GM20000 (cell line): ENCODE results near the gene ST7.

Experiments
- DNase-seq: peaks from one replicate; pipeline ENCODE4 v3.0.0; 2012; ENCODE audit warnings: low spot score
- TF ChIP-seq, protein P1 (sequence below): IDR thresholded peaks from 2 replicates; pipeline ENCODE4 v1.5.1; 2012; ENCODE audit warnings: mild to moderate bottlenecking, control low read depth; ENCODE audit errors: extremely low read depth, missing control alignments

Gene ST7

GRCh38 chr7:117074378-117074777 lies 121.1 kb downstream of the ST7 start:
- TF ChIP-seq, protein P1, sequence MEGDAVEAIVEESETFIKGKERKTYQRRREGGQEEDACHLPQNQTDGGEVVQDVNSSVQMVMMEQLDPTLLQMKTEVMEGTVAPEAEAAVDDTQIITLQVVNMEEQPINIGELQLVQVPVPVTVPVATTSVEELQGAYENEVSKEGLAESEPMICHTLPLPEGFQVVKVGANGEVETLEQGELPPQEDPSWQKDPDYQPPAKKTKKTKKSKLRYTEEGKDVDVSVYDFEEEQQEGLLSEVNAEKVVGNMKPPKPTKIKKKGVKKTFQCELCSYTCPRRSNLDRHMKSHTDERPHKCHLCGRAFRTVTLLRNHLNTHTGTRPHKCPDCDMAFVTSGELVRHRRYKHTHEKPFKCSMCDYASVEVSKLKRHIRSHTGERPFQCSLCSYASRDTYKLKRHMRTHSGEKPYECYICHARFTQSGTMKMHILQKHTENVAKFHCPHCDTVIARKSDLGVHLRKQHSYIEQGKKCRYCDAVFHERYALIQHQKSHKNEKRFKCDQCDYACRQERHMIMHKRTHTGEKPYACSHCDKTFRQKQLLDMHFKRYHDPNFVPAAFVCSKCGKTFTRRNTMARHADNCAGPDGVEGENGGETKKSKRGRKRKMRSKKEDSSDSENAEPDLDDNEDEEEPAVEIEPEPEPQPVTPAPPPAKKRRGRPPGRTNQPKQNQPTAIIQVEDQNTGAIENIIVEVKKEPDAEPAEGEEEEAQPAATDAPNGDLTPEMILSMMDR = no peak
- DNase-seq = no peak

GRCh38 chr7:117075934-117076333 lies 122.6 kb downstream of the ST7 start:
- no peak for DNase-seq
- TF ChIP-seq, protein P1 = no peak

- DNase-seq = no peak
- TF ChIP-seq, protein P1 = no peak
Observed at GRCh38 chr7:117076426-117076943, 123.2 kb downstream of the ST7 start.

GRCh38 chr7:117077658-117078057 lies 124.4 kb downstream of the ST7 start:
- DNase-seq = no peak
- TF ChIP-seq, protein P1 = no peak

- TF ChIP-seq, protein P1 = no peak
- no peak for DNase-seq
Observed at GRCh38 chr7:117082647-117083046, 129.3 kb downstream of the ST7 start.

GRCh38 chr7:117083648-117084047 lies 130.3 kb downstream of the ST7 start:
- DNase-seq = no peak
- TF ChIP-seq, protein P1 = no peak

- TF ChIP-seq, protein P1 = no peak
- DNase-seq = no peak
Observed at GRCh38 chr7:117084286-117084685, 131.0 kb downstream of the ST7 start.
